Activated T-helper 2 cell treated with anti-CD3 and anti-CD28 coated beads, Interferon-gamma antibody, Interleukin-2, Interleukin-4, amounts not matched to agents 10 μg/mL and 5 μg/mL and 100 μg/mL, durations not matched to agents 14 hours and 24 hours and 36 hours (primary cell): ENCODE measurements around the gene MAGEB6. TPM values are rescaled to one million over a fixed set of nuclear protein-coding genes. Genes with fewer than 3 reads are reported as not detected.
"Not testable (repeated sequence)": the region's sequence is repeated elsewhere in the genome, so short reads cannot be mapped to it uniquely, and the experiment has no call there.

Source experiments
- DNase-seq: peaks from one replicate; pipeline ENCODE4 v3.0.0; 2021; ENCODE audit warnings: low spot score
- H3K27ac Mint-ChIP-seq: one replicate; pipeline ENCODE4 v1.8.0; 2021; ENCODE audit warnings: mixed read lengths
- H3K27me3 Mint-ChIP-seq: one replicate; pipeline ENCODE4 v1.8.0; 2021; ENCODE audit warnings: low read depth, mixed read lengths
- H3K36me3 Mint-ChIP-seq: one replicate; pipeline ENCODE4 v1.8.0; 2021; ENCODE audit warnings: low read depth, mixed read lengths
- H3K4me1 Mint-ChIP-seq: one replicate; pipeline ENCODE4 v1.8.0; 2021; ENCODE audit warnings: low read depth, mixed read lengths
- H3K4me3 Mint-ChIP-seq: one replicate; pipeline ENCODE4 v1.8.0; 2021; ENCODE audit warnings: low read depth, mild to moderate bottlenecking, moderate library complexity, mixed read lengths
- H3K9me3 Mint-ChIP-seq: one replicate; pipeline ENCODE4 v1.8.0; 2021; ENCODE audit warnings: mixed read lengths
- intact Hi-C: fragments of 100-400 bp; cut with micrococcal nuclease; formaldehyde crosslinking; loops from one replicate; pipeline ENCODE4 v1.15.1; 2023
- total RNA-seq: library from RNA; stranded (reverse); gene quantifications from 2 replicates; pipeline ENCODE4 v1.2.3, GENCODE V29; 2022

MAGEB6 gene, protein sequence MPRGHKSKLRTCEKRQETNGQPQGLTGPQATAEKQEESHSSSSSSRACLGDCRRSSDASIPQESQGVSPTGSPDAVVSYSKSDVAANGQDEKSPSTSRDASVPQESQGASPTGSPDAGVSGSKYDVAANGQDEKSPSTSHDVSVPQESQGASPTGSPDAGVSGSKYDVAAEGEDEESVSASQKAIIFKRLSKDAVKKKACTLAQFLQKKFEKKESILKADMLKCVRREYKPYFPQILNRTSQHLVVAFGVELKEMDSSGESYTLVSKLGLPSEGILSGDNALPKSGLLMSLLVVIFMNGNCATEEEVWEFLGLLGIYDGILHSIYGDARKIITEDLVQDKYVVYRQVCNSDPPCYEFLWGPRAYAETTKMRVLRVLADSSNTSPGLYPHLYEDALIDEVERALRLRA
- total RNA-seq: not detected in 2 replicates

DNA sequence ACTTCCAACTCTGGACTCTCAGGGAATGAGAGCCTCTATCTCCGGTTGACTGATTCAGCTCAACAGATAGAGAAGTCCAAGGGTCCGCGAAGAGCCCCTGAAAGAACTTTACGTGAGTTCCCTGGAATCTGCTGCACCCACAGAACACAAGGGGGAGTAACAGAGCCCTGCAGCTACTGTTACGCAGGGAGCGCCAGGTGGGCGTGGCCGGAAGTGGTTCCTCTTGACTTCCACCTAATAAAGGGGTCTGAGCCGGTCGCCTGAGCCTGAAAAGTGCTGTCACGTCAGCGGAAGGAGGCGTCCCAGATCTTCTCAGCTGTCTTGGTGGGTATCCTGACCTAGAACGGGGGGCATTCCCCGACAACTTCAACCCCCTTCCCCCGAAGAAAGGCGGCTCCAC lies at the start of gene MAGEB6:
Gene MAGEB6 (plus strand): TSS at position 237 of the 400 bp plus-strand sequence. CDS start 1,407 bp downstream, outside the sequence.
- no peak for DNase-seq
- Mint-ChIP-seq H3K4me3 (no peak within 1 kb of the TSS), H3K27me3 (no peaks in the 10 kb centered on the region), H3K27ac (no peak within 1 kb of the TSS), H3K36me3 (no peaks in the 10 kb centered on the region), H3K9me3 (no peaks in the 10 kb centered on the region), H3K4me1 (no peaks in the 10 kb centered on the region)
- intact Hi-C loops: no loop called here

DNA sequence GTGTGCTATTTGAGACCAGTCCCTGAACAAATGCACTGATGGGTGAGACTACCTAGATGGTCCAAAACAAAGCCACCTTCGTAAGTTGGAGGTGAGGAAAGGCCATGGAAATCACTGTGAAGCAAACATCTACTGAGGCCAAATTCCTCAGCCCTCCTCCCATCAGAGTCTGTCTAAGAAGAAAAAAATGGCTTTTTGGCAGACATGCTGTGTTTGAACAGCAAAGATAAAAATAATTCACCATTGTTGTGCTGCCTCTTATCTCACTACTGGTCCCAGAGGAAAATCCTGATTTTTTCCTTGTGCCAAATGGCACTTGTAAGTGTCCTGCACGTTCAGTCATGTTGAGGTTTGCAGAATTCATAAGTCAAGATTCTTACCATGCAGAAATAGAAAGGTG lies 46.2 kb upstream of the MAGEB6 start:
- Mint-ChIP-seq H3K27ac (no peak overlapping the region), H3K4me3 (no peak overlapping the region), H3K36me3 (no peaks in the 10 kb centered on the region), H3K27me3 (no peaks in the 10 kb centered on the region), H3K4me1 (no peaks in the 10 kb centered on the region), H3K9me3 (no peaks in the 10 kb centered on the region)
- intact Hi-C loops: no loop called here
- no peak for DNase-seq

GRCh38 chrX:26160301-26160700 lies 31.9 kb upstream of the MAGEB6 start, which contains the start of gene MAGEB6B:
TSS of gene MAGEB6B (plus strand) at chrX:26160601. CDS start at chrX:26160601, 0 bp downstream.
- intact Hi-C loops: no loop called here
- Mint-ChIP-seq H3K9me3 (peaks cover 4% of the 10 kb centered on the region), H3K4me1 (no peaks in the 10 kb centered on the region), H3K4me3 (no peak within 1 kb of the TSS), H3K27ac (no peak within 1 kb of the TSS), H3K36me3 (no peaks in the 10 kb centered on the region), H3K27me3 (no peaks in the 10 kb centered on the region)
- no peak for DNase-seq

- H3K4me1 Mint-ChIP-seq: no peaks in the 10 kb centered on the region
- intact Hi-C loops: no loop called here
- no peaks in the 10 kb centered on the region for H3K9me3 Mint-ChIP-seq
- H3K27ac Mint-ChIP-seq: no peak overlapping the region
- H3K4me3 Mint-ChIP-seq: no peak overlapping the region
- no peak for DNase-seq
- no peaks in the 10 kb centered on the region for H3K27me3 Mint-ChIP-seq
- H3K36me3 Mint-ChIP-seq: no peaks in the 10 kb centered on the region
Observed at GRCh38 chrX:26203561-26203960, 11.3 kb downstream of the MAGEB6 start.

GRCh38 chrX:26204717-26205116 lies 12.5 kb downstream of the MAGEB6 start:
- DNase-seq, H3K4me1 Mint-ChIP-seq, H3K27ac Mint-ChIP-seq, H3K36me3 Mint-ChIP-seq, H3K9me3 Mint-ChIP-seq, H3K4me3 Mint-ChIP-seq, intact Hi-C loops, H3K27me3 Mint-ChIP-seq: not testable (repeated sequence)

DNA sequence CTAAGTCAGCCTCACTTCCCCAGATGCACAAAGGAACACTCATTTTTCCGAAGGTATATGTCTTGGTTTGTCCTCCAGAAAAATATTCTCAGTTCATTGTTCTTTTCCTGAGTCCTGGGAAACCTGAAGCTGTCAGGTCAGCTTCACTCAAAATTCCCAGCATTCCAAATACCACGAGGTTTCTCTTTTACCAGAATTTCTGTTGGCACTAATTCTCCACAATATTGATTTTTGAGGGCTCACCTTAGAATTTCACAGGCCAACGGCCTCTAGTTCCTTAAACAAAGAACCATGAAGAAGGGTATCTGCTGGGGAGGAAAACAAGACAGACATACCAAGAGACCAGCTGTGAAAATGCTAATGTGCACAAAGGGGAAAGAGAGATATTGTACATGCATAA lies 15.8 kb downstream of the MAGEB6 start:
- intact Hi-C loops: no loop called here
- H3K9me3 Mint-ChIP-seq: no peaks in the 10 kb centered on the region
- H3K4me1 Mint-ChIP-seq: no peaks in the 10 kb centered on the region
- H3K27me3 Mint-ChIP-seq: no peaks in the 10 kb centered on the region
- no peak overlapping the region for H3K4me3 Mint-ChIP-seq
- no peak overlapping the region for H3K27ac Mint-ChIP-seq
- DNase-seq: no peak
- no peaks in the 10 kb centered on the region for H3K36me3 Mint-ChIP-seq

DNA sequence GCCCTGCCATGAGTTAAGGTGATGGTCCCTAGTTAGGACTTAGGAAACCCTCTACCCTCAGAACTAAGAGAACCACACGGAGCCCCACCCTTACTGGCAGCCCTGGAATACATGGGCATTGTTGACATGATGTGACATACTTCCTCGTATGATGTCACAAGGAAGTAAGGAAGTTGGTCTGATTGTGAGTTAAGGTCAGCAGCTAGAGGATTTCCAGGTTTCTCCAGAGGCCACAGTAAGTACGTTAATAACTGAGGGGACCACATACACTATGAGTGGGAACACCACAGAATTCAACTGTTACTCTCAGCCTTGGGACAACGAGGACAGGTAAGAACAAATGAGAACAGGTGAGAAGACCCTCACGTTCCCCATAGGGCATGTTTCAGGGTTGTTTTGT lies 23.6 kb downstream of the MAGEB6 start, which contains the start of gene MAGEB5:
Gene MAGEB5 (plus strand): TSS at position 301 of the 400 bp plus-strand sequence. CDS start 1,133 bp downstream, outside the sequence.
- Mint-ChIP-seq H3K27me3 (no peaks in the 10 kb centered on the region), H3K9me3 (no peaks in the 10 kb centered on the region), H3K4me1 (no peaks in the 10 kb centered on the region), H3K27ac (no peak within 1 kb of the TSS), H3K4me3 (no peak within 1 kb of the TSS), H3K36me3 (no peaks in the 10 kb centered on the region)
- intact Hi-C loops: no loop called here
- DNase-seq: no peak

- DNase-seq: no peak
- H3K27ac Mint-ChIP-seq: no peak overlapping the region
- no peak overlapping the region for H3K4me3 Mint-ChIP-seq
- no peaks in the 10 kb centered on the region for H3K9me3 Mint-ChIP-seq
- no peaks in the 10 kb centered on the region for H3K4me1 Mint-ChIP-seq
- no peaks in the 10 kb centered on the region for H3K36me3 Mint-ChIP-seq
- intact Hi-C loops: no loop called here
- no peaks in the 10 kb centered on the region for H3K27me3 Mint-ChIP-seq
Observed at GRCh38 chrX:26219351-26219750, 27.1 kb downstream of the MAGEB6 start.

DNA sequence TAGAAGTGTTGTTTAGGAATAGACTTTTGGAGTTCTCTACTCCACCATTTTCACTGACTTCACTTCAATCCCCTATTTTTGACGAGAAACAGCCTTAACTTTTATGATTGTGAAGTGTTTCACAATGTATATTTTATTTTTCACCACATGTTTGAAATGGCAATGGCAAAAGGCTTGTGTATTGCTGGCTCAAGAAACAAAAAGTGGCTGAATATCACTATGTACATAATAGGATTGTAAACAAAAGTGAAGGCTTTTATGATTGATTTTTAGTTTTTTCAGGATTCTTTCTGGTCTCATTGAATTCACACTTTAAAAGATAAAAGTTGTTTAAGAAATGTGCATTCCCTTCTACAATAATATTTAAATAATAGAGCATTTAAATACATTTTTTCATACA lies 41.9 kb downstream of the MAGEB6 start:
- peaks cover 7% of the 10 kb centered on the region for H3K9me3 Mint-ChIP-seq
- no peak overlapping the region for H3K4me3 Mint-ChIP-seq
- H3K4me1 Mint-ChIP-seq: no peaks in the 10 kb centered on the region
- intact Hi-C loops: no loop called here
- H3K36me3 Mint-ChIP-seq: no peaks in the 10 kb centered on the region
- no peak overlapping the region for H3K27ac Mint-ChIP-seq
- no peak for DNase-seq
- H3K27me3 Mint-ChIP-seq: no peaks in the 10 kb centered on the region

Other genes starting within 250 kb of the MAGEB6 start
- not detected in 2 replicates for gene MAGEB18, start 54.1 kb upstream of the MAGEB6 start, total RNA-seq
- not detected in 2 replicates for gene MAGEB6B, start 31.8 kb upstream of the MAGEB6 start, total RNA-seq
- gene MAGEB5, start 23.7 kb downstream of the MAGEB6 start, total RNA-seq: not detected in 2 replicates